HFF-Myc (cell line): Measurements from ENCODE around the gene ENTPD7.

Source experiments
- DNase-seq: peaks from one replicate; pipeline ENCODE4 v3.0.0-alpha.2; 2011; ENCODE audit warnings: low read depth; ENCODE audit errors: extremely low read depth
- H3K4me3 ChIP-seq: replicated peaks from 2 replicates; pipeline ENCODE4 v1.5.1; 2011; ENCODE audit warnings: low read depth, mild to moderate bottlenecking, control low read depth, low read length
- TF ChIP-seq, protein P1 (sequence below): IDR thresholded peaks from 2 replicates; pipeline ENCODE4 v1.5.1; 2012; ENCODE audit warnings: mild to moderate bottlenecking, low read depth, low read length, control low read depth; ENCODE audit errors: missing control alignments

Gene ENTPD7

DNA sequence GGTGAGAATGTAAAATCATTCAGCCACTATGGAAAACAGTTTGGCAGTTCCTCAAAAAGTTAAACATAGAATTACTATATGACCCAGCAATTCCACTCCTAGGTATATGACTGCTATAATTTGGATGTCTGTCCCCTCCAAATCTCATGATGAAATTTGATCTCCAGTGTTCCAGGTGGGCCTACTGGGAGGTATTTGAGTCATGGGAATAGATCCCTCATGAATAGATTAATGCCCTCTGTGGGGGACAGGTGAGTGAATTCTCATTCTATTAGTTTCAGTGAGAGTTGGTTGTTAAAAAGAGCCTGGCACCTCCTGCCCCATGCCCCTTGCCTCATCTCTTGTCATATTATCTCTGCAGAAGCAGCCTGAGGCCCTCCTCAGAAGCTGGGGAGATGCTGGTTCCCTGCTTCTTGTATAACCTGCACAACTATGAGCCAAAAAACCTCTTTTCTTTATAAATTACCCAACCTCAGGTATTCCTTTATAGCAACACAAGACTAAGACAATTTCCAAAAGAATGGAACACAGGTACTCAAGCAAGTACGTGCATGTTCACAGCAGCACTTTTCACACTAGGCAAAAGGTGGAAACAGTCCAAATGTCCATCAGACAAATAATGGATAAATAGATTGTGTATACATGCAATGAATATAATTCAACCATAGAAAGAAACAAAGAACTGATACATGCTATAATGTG lies 30.2 kb upstream of the ENTPD7 start:
- TF ChIP-seq, protein P1, sequence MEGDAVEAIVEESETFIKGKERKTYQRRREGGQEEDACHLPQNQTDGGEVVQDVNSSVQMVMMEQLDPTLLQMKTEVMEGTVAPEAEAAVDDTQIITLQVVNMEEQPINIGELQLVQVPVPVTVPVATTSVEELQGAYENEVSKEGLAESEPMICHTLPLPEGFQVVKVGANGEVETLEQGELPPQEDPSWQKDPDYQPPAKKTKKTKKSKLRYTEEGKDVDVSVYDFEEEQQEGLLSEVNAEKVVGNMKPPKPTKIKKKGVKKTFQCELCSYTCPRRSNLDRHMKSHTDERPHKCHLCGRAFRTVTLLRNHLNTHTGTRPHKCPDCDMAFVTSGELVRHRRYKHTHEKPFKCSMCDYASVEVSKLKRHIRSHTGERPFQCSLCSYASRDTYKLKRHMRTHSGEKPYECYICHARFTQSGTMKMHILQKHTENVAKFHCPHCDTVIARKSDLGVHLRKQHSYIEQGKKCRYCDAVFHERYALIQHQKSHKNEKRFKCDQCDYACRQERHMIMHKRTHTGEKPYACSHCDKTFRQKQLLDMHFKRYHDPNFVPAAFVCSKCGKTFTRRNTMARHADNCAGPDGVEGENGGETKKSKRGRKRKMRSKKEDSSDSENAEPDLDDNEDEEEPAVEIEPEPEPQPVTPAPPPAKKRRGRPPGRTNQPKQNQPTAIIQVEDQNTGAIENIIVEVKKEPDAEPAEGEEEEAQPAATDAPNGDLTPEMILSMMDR: no peak
- no peak for DNase-seq
- H3K4me3 ChIP-seq: no peak overlapping the region

DNA sequence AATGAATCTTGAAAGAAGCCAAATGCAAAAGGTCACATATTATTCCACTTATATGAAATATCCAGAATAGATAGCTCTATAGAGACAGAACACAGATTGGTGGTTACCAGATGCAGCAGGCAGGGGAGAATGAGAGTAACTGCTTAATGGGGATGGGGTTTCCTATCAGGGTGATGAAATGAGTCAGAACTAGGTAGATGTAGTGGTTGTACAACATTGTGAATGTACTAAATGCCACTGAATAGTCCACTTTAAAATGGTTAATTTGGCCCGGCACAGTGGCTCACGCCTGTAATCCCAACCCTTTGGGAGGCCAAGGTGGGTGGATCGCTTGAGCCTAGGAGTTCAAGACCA lies 29.7 kb upstream of the ENTPD7 start:
- no peak for DNase-seq
- TF ChIP-seq, protein P1: no peak
- H3K4me3 ChIP-seq: no peak overlapping the region

- no peak for DNase-seq
Measured at GRCh38 chr10:99630433-99630832, 28.9 kb upstream of the ENTPD7 start.

GRCh38 chr10:99630991-99631390 lies 28.3 kb upstream of the ENTPD7 start:
- DNase-seq: no peak
- TF ChIP-seq, protein P1: no peak

More at GRCh38 chr10:99630433-99630832, 28.9 kb upstream of the ENTPD7 start:
- TF ChIP-seq, protein P1: peak; percentile 49
- H3K4me3 ChIP-seq: no peak overlapping the region

DNA sequence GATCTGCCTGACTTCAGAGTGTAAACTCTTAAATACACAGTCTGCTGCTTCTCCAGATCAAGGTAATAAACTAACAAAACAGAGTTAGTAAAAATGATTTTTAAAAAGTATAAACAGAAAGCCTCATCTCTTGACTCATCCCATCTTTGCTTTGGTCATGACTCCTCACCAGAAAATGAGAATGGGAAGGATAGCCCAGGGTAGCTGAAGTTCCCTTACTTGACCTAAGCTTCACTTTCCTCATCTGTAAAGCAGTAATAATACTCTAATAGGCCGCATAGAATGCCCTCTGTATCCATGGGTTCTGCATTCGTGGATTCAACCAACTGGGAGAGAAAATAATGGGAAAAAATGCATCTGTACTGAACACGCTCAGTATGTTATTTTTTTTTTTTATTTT lies 27.8 kb upstream of the ENTPD7 start:
- no peak for DNase-seq
- H3K4me3 ChIP-seq: no peak overlapping the region
- TF ChIP-seq, protein P1: no peak

More at GRCh38 chr10:99630991-99631390, 28.3 kb upstream of the ENTPD7 start:
- no peak overlapping the region for H3K4me3 ChIP-seq

DNA sequence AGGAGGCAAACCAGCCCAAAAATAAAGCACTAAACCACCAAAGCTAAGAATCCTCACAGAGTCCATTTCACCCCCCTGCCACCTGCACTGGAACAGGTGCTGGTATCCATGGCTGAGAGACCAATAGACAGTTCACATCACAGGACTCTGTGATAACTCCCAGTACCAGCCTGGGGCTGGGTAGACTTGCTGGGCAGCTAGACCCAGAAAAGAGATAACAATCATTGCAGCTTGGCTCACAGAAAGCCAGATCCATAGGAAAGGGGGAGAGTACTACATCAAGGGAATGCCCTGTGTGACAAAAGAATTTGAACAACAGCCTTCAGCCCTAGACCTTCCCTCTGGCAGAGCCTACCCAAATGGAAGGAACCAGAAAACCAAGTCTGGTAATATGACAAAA lies 25.5 kb upstream of the ENTPD7 start:
- no peak overlapping the region for H3K4me3 ChIP-seq
- no peak for DNase-seq
- TF ChIP-seq, protein P1: no peak
